Stimulated activated CD4-positive, alpha-beta T cell treated with anti-CD3 and anti-CD28 coated beads, Interleukin-12 subunit alpha, Interleukin-12 subunit beta, amount 100 ng/mL, for 48 hours (primary cell): ENCODE measurements around the gene TANGO2.

Experiments used
- DNase-seq, 3 donors: peaks; one replicate each; pipeline ENCODE4 v3.0.0-alpha.2; 2020; ENCODE audit warnings: low read depth in 2 of 3, low spot score in 1 of 3

TANGO2 gene

GRCh38 chr22:20096574-20097420 lies 75.9 kb downstream of the TANGO2 start:
- DNase-seq = no peak

- no peak for DNase-seq
These were observed 78.3 kb downstream of the TANGO2 start for GRCh38 chr22:20099099-20099711.

- DNase-seq = no peak
These were observed 80.7 kb downstream of the TANGO2 start for GRCh38 chr22:20101638-20102037.

- no peak for DNase-seq
These were observed 81.4 kb downstream of the TANGO2 start for GRCh38 chr22:20102203-20102780.

- no peak for DNase-seq
These were observed 84.7 kb downstream of the TANGO2 start for GRCh38 chr22:20105456-20106204.

GRCh38 chr22:20106205-20106848 lies 85.4 kb downstream of the TANGO2 start:
- DNase-seq = no peak

GRCh38 chr22:20106849-20107237 lies 85.9 kb downstream of the TANGO2 start:
- no peak for DNase-seq

GRCh38 chr22:20107471-20107901 lies 86.6 kb downstream of the TANGO2 start:
- no peak for DNase-seq

- no peak for DNase-seq
These were observed 87.2 kb downstream of the TANGO2 start for GRCh38 chr22:20107951-20108756.

GRCh38 chr22:20108757-20109230 lies 87.9 kb downstream of the TANGO2 start:
- no peak for DNase-seq

- no peak for DNase-seq
These were observed 88.8 kb downstream of the TANGO2 start for GRCh38 chr22:20109411-20110358.

- no peak for DNase-seq
These were observed 89.6 kb downstream of the TANGO2 start for GRCh38 chr22:20110359-20110985.

GRCh38 chr22:20111045-20111688 lies 90.3 kb downstream of the TANGO2 start:
- no peak for DNase-seq

- DNase-seq = no peak
These were observed 91.0 kb downstream of the TANGO2 start for GRCh38 chr22:20111689-20112622.

GRCh38 chr22:20112623-20113511 lies 92.0 kb downstream of the TANGO2 start:
- no peak for DNase-seq
